Measurements from ENCODE around the gene C4orf36. TPM values are rescaled to one million over a fixed set of nuclear protein-coding genes. Genes with fewer than 3 reads are reported as not detected.

C4orf36 gene
- total and polyA plus RNA-seq, 9 donors = 0.74 to 4.3 (median 1.6) TPM; not detected in 2

GRCh38 chr4:86872135-86872534 lies 20.1 kb downstream of the C4orf36 start:
- Histone ChIP-seq H3K27me3 (no peaks in the 10 kb centered on the region), H3K4me3 (no peak overlapping the region), H3K27ac (no peak overlapping the region), H3K4me1 (ENCODE audit: insufficient read depth) (no peaks in the 10 kb centered on the region), H3K9me3 (no peaks in the 10 kb centered on the region), H3K36me3 (no peaks in the 10 kb centered on the region)
- no peak for DNase-seq
- TF ChIP-seq EP300 (IDR thresholded peaks at IDR 0.05) (no peak), POLR2A (IDR thresholded peaks at IDR 0.05) (no peak), CTCF (IDR thresholded peaks at IDR 0.05) (no peak)
- WGBS, 3 donors = 69 to 81% (median 75%) methylated on average over 4 of the region's 4 CpGs
- intact Hi-C loops (cut with DNase I) = no loop called here

DNA sequence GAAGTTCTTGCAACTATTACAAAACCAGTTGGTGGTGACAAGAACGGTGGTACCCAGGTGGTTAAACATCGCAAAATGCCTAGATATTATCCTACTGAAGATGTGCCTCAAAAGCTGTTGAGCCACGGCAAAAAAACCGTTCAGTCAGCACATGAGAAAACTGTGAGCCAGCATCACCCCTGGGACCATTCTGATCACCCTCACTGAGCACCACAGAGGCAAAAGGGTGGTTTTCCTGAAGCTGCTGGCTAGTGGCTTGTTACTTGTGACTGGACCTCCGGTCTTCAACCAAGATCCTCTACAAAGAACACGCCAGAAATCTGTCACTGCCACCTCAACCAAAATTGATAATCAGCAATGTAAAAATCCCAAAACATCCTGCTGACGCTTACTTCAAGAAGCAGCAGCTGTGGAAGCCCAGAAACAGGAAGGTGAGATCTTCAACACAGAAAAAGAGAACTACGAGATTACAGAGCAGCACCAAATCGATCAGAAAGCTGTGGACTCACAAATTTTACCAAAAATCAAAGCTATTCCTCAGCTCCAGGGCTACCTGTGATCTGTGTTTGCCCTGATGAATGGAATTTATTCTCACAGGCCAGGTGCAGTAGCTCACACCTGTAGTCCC lies 21.7 kb downstream of the C4orf36 start:
- intact Hi-C loops (cut with DNase I) = no loop called here
- WGBS, 3 donors = 80 to 89% (median 87%) methylated on average over 9 of the region's 9 CpGs
- no peaks in the 10 kb centered on the region for H3K9me3 ChIP-seq
- no peaks in the 10 kb centered on the region for H3K36me3 ChIP-seq
- TF ChIP-seq CTCF (IDR thresholded peaks at IDR 0.05) = no peak
- no peak for TF ChIP-seq POLR2A (IDR thresholded peaks at IDR 0.05)
- no peak for TF ChIP-seq EP300 (IDR thresholded peaks at IDR 0.05)
- no peak for DNase-seq
- H3K4me1 ChIP-seq (ENCODE audit: insufficient read depth) = no peaks in the 10 kb centered on the region
- H3K27me3 ChIP-seq = no peaks in the 10 kb centered on the region
- H3K4me3 ChIP-seq = no peak overlapping the region
- H3K27ac ChIP-seq = no peak overlapping the region

DNA sequence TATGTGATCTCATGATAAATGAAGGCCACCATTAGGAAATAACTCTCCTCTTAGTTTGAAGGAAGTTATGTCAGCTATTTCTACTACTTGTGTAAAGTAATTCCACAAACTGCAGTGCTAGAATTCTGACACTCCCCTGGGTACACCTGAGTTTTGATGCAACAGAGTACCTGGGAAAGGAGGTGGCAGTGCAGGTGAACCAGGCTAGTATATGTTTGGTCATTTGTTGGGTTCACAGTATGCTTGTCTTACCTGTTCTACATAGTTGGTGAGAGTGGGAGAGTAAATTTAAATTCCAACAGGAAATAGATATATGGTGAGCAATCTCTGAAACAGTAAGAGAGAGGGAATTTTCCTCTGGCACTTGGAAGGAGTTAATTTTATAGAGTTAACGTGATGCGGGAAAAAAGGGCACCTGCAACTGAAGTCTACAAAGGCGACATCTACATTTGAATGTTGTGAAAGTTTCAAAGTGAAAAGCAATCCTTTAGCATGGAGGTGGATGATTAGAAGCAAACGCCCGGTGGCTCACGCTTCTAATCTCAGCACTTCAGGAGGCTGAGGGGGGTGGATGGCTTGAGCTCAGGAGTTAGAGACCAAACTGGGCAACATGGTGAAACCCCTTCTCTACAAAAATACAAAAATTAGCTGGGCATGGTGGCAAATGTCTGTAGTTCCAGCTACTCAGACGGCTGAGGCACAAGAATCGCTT lies 34.7 kb downstream of the C4orf36 start:
- H3K27me3 ChIP-seq = no peaks in the 10 kb centered on the region
- no peaks in the 10 kb centered on the region for H3K9me3 ChIP-seq
- no peak for TF ChIP-seq POLR2A (IDR thresholded peaks at IDR 0.05)
- no peak for TF ChIP-seq EP300 (IDR thresholded peaks at IDR 0.05)
- TF ChIP-seq CTCF (IDR thresholded peaks at IDR 0.05) = no peak
- no peak overlapping the region for H3K27ac ChIP-seq
- no peak overlapping the region for H3K4me3 ChIP-seq
- H3K4me1 ChIP-seq (ENCODE audit: insufficient read depth) = no peaks in the 10 kb centered on the region
- intact Hi-C loops (cut with DNase I) = no loop called here
- DNase-seq = no peak
- H3K36me3 ChIP-seq = no peaks in the 10 kb centered on the region
- WGBS, 3 donors = 89 to 91% (median 90%) methylated on average over 8 of the region's 8 CpGs

GRCh38 chr4:86856896-86857295 lies 35.3 kb downstream of the C4orf36 start:
- H3K9me3 ChIP-seq = no peaks in the 10 kb centered on the region
- intact Hi-C loops (cut with DNase I) = no loop called here
- no peaks in the 10 kb centered on the region for H3K36me3 ChIP-seq
- DNase-seq = no peak
- no peaks in the 10 kb centered on the region for H3K27me3 ChIP-seq
- H3K4me3 ChIP-seq = no peak overlapping the region
- no peak overlapping the region for H3K27ac ChIP-seq
- H3K4me1 ChIP-seq (ENCODE audit: insufficient read depth) = no peaks in the 10 kb centered on the region
- TF ChIP-seq POLR2A (IDR thresholded peaks at IDR 0.05) = no peak
- TF ChIP-seq EP300 (IDR thresholded peaks at IDR 0.05) = no peak
- TF ChIP-seq CTCF (IDR thresholded peaks at IDR 0.05) = no peak
- WGBS, 3 donors = 20 to 34% (median 20%) methylated on average over 1 of the region's 1 CpG

All from ovary (tissue), 9 donors.